ENCODE data around the gene ARAP1. TPM values are rescaled to one million over a fixed set of nuclear protein-coding genes. Genes with fewer than 3 reads are reported as not detected.

The ARAP1 gene
- total RNA-seq, 1 donor from 2014 or later, result 139 TPM

- CTCF ChIA-PET, result no interaction called here
- TF ChIP-seq, protein P1, sequence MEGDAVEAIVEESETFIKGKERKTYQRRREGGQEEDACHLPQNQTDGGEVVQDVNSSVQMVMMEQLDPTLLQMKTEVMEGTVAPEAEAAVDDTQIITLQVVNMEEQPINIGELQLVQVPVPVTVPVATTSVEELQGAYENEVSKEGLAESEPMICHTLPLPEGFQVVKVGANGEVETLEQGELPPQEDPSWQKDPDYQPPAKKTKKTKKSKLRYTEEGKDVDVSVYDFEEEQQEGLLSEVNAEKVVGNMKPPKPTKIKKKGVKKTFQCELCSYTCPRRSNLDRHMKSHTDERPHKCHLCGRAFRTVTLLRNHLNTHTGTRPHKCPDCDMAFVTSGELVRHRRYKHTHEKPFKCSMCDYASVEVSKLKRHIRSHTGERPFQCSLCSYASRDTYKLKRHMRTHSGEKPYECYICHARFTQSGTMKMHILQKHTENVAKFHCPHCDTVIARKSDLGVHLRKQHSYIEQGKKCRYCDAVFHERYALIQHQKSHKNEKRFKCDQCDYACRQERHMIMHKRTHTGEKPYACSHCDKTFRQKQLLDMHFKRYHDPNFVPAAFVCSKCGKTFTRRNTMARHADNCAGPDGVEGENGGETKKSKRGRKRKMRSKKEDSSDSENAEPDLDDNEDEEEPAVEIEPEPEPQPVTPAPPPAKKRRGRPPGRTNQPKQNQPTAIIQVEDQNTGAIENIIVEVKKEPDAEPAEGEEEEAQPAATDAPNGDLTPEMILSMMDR (IDR thresholded peaks at IDR 0.05), result no peak
- ATAC-seq (ENCODE audit: low read depth), result no peak
- Mint-ChIP-seq H3K27ac (no peak overlapping the region), H3K9me3 (no peaks in the 10 kb centered on the region), H3K27me3 (no peaks in the 10 kb centered on the region), H3K4me3 (no peak overlapping the region), H3K4me1 (no peaks in the 10 kb centered on the region), H3K36me3 (ENCODE audit: low read depth) (peaks cover 94% of the 10 kb centered on the region)
- POLR2A ChIA-PET, result no interaction called here
- intact Hi-C loops (cut with micrococcal nuclease), result no loop called here
- DNase-seq, result no peak
Observed at GRCh38 chr11:72695354-72695753, 56.9 kb downstream of the ARAP1 start.

- CTCF ChIA-PET, result no interaction called here
- no peaks in the 10 kb centered on the region for H3K27me3 Mint-ChIP-seq
Observed at GRCh38 chr11:72693271-72693968, 58.8 kb downstream of the ARAP1 start.

DNA sequence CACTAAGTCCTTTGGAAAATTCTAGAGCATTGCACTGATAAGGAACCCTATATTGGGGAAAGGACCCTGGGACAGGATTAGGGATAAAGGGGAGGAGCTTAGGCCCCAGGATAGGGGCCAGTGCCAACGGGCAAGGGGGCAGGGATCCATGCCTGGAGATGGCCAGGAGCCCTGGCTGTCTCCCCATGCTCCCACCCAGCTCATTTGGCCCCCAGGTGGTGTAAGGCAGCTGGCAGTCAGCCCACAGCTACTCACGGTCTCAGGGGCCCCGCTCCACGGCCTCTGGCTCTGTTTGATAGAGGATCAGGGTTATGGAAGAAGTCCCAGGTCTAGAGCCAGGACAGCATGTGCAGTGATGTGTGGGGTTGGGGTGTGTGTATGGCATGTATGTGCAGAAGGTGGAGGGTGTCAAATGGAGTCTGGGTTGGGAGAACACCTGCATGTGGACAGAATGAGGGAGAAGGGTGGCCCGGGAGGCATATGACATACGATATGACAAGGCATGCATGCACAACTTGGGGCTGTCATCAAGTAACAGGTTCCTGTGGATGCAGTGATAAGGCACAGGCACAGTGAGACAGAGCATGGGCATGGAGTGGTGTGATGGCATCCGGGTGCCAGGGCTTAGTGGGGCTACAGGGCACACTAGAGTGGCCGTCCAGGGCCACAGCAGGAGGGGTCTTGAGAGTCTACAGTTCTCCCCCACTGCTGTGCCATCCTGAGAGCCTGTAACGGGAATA is 59.5 kb downstream of the ARAP1 start:
- ChIA-PET POLR2A (no interaction called here), CTCF (no interaction called here)
- Mint-ChIP-seq H3K27me3 (no peaks in the 10 kb centered on the region), H3K4me1 (no peaks in the 10 kb centered on the region), H3K27ac (no peak overlapping the region), H3K4me3 (no peak overlapping the region), H3K36me3 (ENCODE audit: low read depth) (peaks cover 94% of the 10 kb centered on the region), H3K9me3 (no peaks in the 10 kb centered on the region)
- ATAC-seq (ENCODE audit: low read depth) (no peak), DNase-seq (no peak)
- intact Hi-C loops (cut with micrococcal nuclease), result no loop called here
- TF ChIP-seq, protein P1 (IDR thresholded peaks at IDR 0.05), result no peak

More at GRCh38 chr11:72693271-72693968, 58.8 kb downstream of the ARAP1 start:
- TF ChIP-seq, protein P1 (IDR thresholded peaks at IDR 0.05), result no peak
- Mint-ChIP-seq H3K36me3 (ENCODE audit: low read depth) (peaks cover 94% of the 10 kb centered on the region), H3K4me1 (no peaks in the 10 kb centered on the region), H3K9me3 (no peaks in the 10 kb centered on the region), H3K4me3 (no peak overlapping the region), H3K27ac (no peak overlapping the region)
- POLR2A ChIA-PET, result no interaction called here
- DNase-seq (no peak), ATAC-seq (ENCODE audit: low read depth) (no peak)
- intact Hi-C loops (cut with micrococcal nuclease), result no loop called here

DNA sequence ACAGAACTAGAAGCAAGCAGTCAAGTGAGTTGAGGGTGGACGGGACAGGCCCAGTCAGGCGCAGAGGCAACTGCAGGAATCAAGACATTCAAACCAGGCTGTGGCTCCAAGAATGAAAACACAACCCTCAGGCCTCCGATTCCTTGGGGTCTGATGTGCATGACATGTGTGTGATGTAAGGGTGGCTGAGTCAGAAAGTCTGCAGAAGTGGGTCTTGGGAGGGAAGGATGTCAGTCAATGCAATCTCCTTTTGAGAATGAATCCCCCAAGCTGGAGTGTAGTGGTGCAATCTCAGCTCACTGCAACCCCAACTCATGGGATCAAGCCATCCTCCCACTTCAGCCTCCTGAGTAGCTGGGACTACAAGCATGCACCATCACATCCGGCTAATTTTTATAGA is 62.0 kb downstream of the ARAP1 start:
- H3K36me3 Mint-ChIP-seq (ENCODE audit: low read depth), result peaks cover 89% of the 10 kb centered on the region
- no peak for DNase-seq
- POLR2A ChIA-PET, result no interaction called here

GRCh38 chr11:72688929-72689328 is 63.3 kb downstream of the ARAP1 start:
- ATAC-seq (ENCODE audit: low read depth) (no peak), DNase-seq (no peak)
- Mint-ChIP-seq H3K9me3 (no peaks in the 10 kb centered on the region), H3K27ac (no peak overlapping the region), H3K36me3 (ENCODE audit: low read depth) (peaks cover 81% of the 10 kb centered on the region), H3K4me3 (no peak overlapping the region), H3K27me3 (no peaks in the 10 kb centered on the region), H3K4me1 (peaks cover 1% of the 10 kb centered on the region)
- intact Hi-C loops (cut with micrococcal nuclease), result no loop called here
- POLR2A ChIA-PET, result interaction anchor here (0.5 kb wide), 1 partner anchor 27 kb away, joined by 4 read pairs; no protein-coding TSS in a partner anchor
- TF ChIP-seq, protein P1 (IDR thresholded peaks at IDR 0.05), result no peak
- CTCF ChIA-PET, result no interaction called here

More for the DNA sequence above, 62.0 kb downstream of the ARAP1 start:
- Mint-ChIP-seq H3K9me3 (no peaks in the 10 kb centered on the region), H3K4me1 (no peaks in the 10 kb centered on the region), H3K27me3 (no peaks in the 10 kb centered on the region), H3K27ac (no peak overlapping the region), H3K4me3 (no peak overlapping the region)
- CTCF ChIA-PET, result no interaction called here
- ATAC-seq (ENCODE audit: low read depth), result no peak
- intact Hi-C loops (cut with micrococcal nuclease), result no loop called here
- TF ChIP-seq, protein P1 (IDR thresholded peaks at IDR 0.05), result no peak
